Right forelimb (tissue), 1 donor: Measurements from ENCODE around the gene CELA3B.
A peak's percentile ranks its signal among the peaks of the same experiment; 100 is the strongest.
"Not testable (repeated sequence)": the region's sequence is repeated elsewhere in the genome, so short reads cannot be mapped to it uniquely, and the experiment has no call there.

ENCODE experiments used
- DNase-seq: peaks from one replicate; pipeline ENCODE4 v3.0.0-alpha.2; 2018

The CELA3B gene

GRCh38 chr1:21946836-21947587 lies 29.8 kb upstream of the CELA3B start:
- DNase-seq = no peak

GRCh38 chr1:21950734-21951133 lies 26.1 kb upstream of the CELA3B start:
- DNase-seq = no peak

GRCh38 chr1:21951226-21951870 lies 25.5 kb upstream of the CELA3B start:
- no peak for DNase-seq

GRCh38 chr1:21952786-21953520 lies 23.9 kb upstream of the CELA3B start:
- no peak for DNase-seq

- no peak for DNase-seq
These were observed 21.8 kb upstream of the CELA3B start for GRCh38 chr1:21955058-21955457.

- peak; percentile 36 for DNase-seq
These were observed 21.1 kb upstream of the CELA3B start for GRCh38 chr1:21955501-21956281.

- no peak for DNase-seq
These were observed 19.9 kb upstream of the CELA3B start for GRCh38 chr1:21956720-21957552.

- DNase-seq = no peak
These were observed 15.5 kb upstream of the CELA3B start for GRCh38 chr1:21961337-21961736.

GRCh38 chr1:21961799-21962198 lies 15.0 kb upstream of the CELA3B start:
- no peak for DNase-seq

GRCh38 chr1:21963477-21964217 lies 13.2 kb upstream of the CELA3B start:
- DNase-seq = peak; percentile 91

GRCh38 chr1:21966247-21967000 lies 10.4 kb upstream of the CELA3B start:
- no peak for DNase-seq

- not testable (repeated sequence) for DNase-seq
These were observed 9.6 kb upstream of the CELA3B start for GRCh38 chr1:21967216-21967615.

GRCh38 chr1:21969066-21969465 lies 7.8 kb upstream of the CELA3B start:
- DNase-seq = not testable (repeated sequence)

- DNase-seq = not testable (repeated sequence)
These were observed 6.3 kb upstream of the CELA3B start for GRCh38 chr1:21970523-21970922.

GRCh38 chr1:21972973-21973441 lies 3.8 kb upstream of the CELA3B start:
- not testable (repeated sequence) for DNase-seq

- not testable (repeated sequence) for DNase-seq
These were observed 2.9 kb upstream of the CELA3B start for GRCh38 chr1:21973948-21974347.

GRCh38 chr1:21974699-21975098 lies 2.1 kb upstream of the CELA3B start:
- not testable (repeated sequence) for DNase-seq

GRCh38 chr1:21975296-21975695 lies 1.5 kb upstream of the CELA3B start:
- not testable (repeated sequence) for DNase-seq

- DNase-seq = not testable (repeated sequence)
These were observed 1.4 kb downstream of the CELA3B start for GRCh38 chr1:21978209-21978608.

GRCh38 chr1:21980515-21981220 lies 3.8 kb downstream of the CELA3B start:
- not testable (repeated sequence) for DNase-seq
